ENCODE measurements around the gene ZNF618.

DNA sequence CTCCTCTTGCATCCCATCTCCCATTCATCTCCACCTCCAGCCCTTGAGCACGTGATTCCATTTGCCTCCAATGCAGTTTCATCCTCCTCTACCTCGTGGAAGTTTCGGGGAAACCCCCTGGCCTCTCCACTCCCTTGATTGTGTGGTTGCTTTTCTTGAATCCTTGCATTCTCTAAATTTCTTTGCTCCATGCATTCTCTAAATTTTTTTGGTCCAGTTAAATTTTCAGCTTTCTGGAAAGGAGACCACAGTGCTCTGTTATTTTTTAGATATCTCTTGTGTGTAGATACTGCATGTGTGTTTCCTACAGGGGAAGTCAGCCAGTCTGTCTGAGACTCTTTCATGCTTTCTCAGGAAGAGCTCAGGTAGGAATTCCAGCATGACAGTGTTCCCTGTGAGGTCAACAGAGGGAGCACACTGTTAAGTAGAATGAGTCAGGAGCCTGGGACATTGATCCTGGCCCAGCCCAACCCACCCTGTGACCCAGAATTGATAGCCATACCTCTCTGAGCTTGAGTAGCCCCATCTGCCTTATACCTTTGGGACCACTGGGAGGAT lies 149.2 kb downstream of the ZNF618 start:
- TF ChIP-seq, protein P1, sequence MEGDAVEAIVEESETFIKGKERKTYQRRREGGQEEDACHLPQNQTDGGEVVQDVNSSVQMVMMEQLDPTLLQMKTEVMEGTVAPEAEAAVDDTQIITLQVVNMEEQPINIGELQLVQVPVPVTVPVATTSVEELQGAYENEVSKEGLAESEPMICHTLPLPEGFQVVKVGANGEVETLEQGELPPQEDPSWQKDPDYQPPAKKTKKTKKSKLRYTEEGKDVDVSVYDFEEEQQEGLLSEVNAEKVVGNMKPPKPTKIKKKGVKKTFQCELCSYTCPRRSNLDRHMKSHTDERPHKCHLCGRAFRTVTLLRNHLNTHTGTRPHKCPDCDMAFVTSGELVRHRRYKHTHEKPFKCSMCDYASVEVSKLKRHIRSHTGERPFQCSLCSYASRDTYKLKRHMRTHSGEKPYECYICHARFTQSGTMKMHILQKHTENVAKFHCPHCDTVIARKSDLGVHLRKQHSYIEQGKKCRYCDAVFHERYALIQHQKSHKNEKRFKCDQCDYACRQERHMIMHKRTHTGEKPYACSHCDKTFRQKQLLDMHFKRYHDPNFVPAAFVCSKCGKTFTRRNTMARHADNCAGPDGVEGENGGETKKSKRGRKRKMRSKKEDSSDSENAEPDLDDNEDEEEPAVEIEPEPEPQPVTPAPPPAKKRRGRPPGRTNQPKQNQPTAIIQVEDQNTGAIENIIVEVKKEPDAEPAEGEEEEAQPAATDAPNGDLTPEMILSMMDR (IDR thresholded peaks at IDR 0.05): no peak
- TF ChIP-seq POLR2A (IDR thresholded peaks at IDR 0.05): no peak
- TF ChIP-seq EP300 (IDR thresholded peaks at IDR 0.05): no peak

All from ovary (tissue), 3 donors.